Activated CD4-positive, alpha-beta memory T cell treated with anti-CD3 and anti-CD28 coated beads, Interleukin-2, amount 10 ng/mL, durations not matched to agents 7 days and 5 days (primary cell): ENCODE data around the gene WASF2. TPM values are rescaled to one million over a fixed set of nuclear protein-coding genes. Genes with fewer than 3 reads are reported as not detected.
A peak's percentile ranks its signal among the peaks of the same experiment; 100 is the strongest.

Source experiments
- CTCF ChIA-PET: fragments of 350-600 bp; sonication (Branson Sonifier 250); formaldehyde crosslinking; loops from one replicate; lab custom pipeline; 2021; ENCODE audit warnings: antibody characterized with exemption, inconsistent platforms; lab: Charles Lee
- POLR2A ChIA-PET: fragments of 350-600 bp; sonication (Branson Sonifier 250); formaldehyde crosslinking; loops from one replicate; lab custom pipeline; 2021; ENCODE audit warnings: antibody characterized with exemption; lab: Charles Lee
- DNase-seq: peaks from one replicate; pipeline ENCODE4 v3.0.0-alpha.2; 2020
- H3K27ac Mint-ChIP-seq: one replicate; pipeline ENCODE4 v1.8.0; 2021; ENCODE audit warnings: mild to moderate bottlenecking, mixed read lengths
- H3K27me3 Mint-ChIP-seq: one replicate; pipeline ENCODE4 v1.8.0; 2021; ENCODE audit warnings: mixed read lengths
- H3K36me3 Mint-ChIP-seq: one replicate; pipeline ENCODE4 v1.8.0; 2021; ENCODE audit warnings: low read depth, mixed read lengths
- H3K4me1 Mint-ChIP-seq: one replicate; pipeline ENCODE4 v1.8.0; 2021; ENCODE audit warnings: mixed read lengths
- H3K4me3 Mint-ChIP-seq: one replicate; pipeline ENCODE4 v1.8.0; 2021; ENCODE audit warnings: mild to moderate bottlenecking, mixed read lengths
- H3K9me3 Mint-ChIP-seq: one replicate; pipeline ENCODE4 v1.8.0; 2021; ENCODE audit warnings: mixed read lengths
- total RNA-seq, 2 experiments: library from RNA; stranded (reverse); gene quantifications; one replicate each; pipeline ENCODE4 v1.2.3, GENCODE V29; 2021

The WASF2 gene
- total RNA-seq, 2 experiments from 2014 or later, result 150 TPM

DNA sequence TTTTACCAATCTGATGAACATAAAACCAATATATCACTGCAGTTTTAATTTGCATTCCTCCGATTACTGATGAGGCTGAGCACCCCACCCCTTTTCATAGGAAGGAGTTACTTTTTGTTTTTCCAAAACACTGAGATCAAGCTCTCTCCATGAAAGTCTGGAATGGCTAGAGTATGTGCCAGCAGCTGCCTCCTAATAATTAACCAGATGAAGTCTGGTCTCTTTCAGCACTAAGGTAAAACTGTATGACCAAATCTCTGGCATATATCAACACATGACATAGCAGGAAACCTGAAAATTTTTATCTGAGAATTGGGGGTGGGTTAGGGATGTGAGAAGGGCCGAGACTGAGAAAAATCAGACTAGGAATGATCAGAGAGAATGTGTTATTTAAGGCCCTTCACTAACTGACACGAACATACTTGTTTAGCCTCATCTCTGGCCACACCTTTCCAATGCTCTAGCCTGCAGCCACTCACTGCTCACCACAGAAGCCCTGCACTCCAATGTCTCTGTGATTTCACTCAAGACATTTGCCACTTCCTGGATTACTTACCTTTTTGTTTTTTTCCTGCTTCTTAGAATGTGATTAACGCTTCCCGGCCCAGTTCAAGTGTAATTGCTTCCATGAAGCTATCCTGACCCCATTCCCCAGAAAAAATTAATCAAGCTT, 34.7 kb downstream of the WASF2 start:
- Mint-ChIP-seq H3K27ac (peak overlapping the region; percentile 57), H3K27me3 (no peaks in the 10 kb centered on the region), H3K9me3 (no peaks in the 10 kb centered on the region), H3K4me3 (peak overlapping the region; percentile 0), H3K4me1 (peaks cover 33% of the 10 kb centered on the region), H3K36me3 (peaks cover 10% of the 10 kb centered on the region)
- DNase-seq, result peak; percentile 50
- ChIA-PET CTCF (interaction anchor here (0.6 to 1.3 kb wide), 3 partner anchors 11 to 159 kb away, joined by 3 to 5 read pairs (median 4); no protein-coding TSS in a partner anchor), POLR2A (interaction anchor here (1.2 to 2.3 kb wide), 3 partner anchors 9 to 25 kb away, joined by 4 to 6 read pairs (median 4); no protein-coding TSS in a partner anchor)

DNA sequence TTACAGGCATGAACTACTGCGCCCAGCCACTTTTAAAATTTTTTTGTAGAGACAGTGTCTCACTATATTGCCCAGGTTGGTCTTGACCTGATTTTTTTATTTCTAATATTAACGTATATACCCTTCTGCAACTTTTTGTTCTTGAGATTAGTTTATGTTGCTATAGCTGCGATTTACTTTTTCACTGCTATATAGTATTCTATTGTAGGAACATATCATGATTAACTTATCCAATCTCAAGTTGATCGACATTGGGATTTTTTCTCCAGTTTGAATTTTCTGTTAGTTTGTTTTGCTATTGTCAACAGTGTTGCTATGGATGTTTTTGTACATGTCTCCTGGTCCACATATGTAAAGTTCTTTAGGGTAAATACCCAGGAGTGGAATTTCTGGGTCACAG, 35.4 kb downstream of the WASF2 start:
- Mint-ChIP-seq H3K27me3 (no peaks in the 10 kb centered on the region), H3K4me3 (no peak overlapping the region), H3K27ac (no peak overlapping the region), H3K4me1 (peaks cover 34% of the 10 kb centered on the region), H3K36me3 (peaks cover 17% of the 10 kb centered on the region), H3K9me3 (no peaks in the 10 kb centered on the region)
- no peak for DNase-seq
- ChIA-PET CTCF (interaction anchor here (1.2 kb wide), 1 partner anchor 38 kb away, joined by 4 read pairs; no protein-coding TSS in a partner anchor), POLR2A (interaction anchor here (2.1 kb wide), 1 partner anchor 8 kb away, joined by 4 read pairs; no protein-coding TSS in a partner anchor)

GRCh38 chr1:27451343-27451742, 38.6 kb downstream of the WASF2 start:
- Mint-ChIP-seq H3K4me3 (no peak overlapping the region), H3K27ac (no peak overlapping the region), H3K9me3 (no peaks in the 10 kb centered on the region), H3K36me3 (peaks cover 38% of the 10 kb centered on the region), H3K27me3 (no peaks in the 10 kb centered on the region), H3K4me1 (peaks cover 45% of the 10 kb centered on the region)
- no peak for DNase-seq
- CTCF ChIA-PET, result interaction anchor here (1.3 to 2.8 kb wide), 2 partner anchors 14 to 16 kb away, joined by 3 to 8 read pairs; no protein-coding TSS in a partner anchor
- POLR2A ChIA-PET, result interaction anchor here (0.7 kb wide), 1 partner anchor 14 kb away, joined by 3 read pairs; no protein-coding TSS in a partner anchor

DNA sequence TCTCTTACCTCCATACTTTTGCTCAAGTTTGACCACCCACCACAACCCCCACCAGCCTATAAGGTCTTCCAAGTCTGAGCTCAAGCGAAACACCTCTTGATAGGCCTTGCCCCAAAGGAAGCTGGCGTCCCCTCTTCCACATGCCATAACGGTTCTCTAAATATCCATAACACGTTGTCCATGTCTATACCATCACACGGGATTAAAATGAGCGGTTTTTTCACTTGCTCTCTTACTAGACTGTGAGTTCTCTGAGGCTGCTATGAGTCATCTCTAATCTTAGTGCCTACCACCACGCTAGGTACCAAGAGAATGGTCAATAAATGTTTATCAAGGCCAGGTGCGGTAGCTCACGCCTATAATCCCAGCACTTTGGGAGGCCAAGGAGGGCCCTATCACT, 41.0 kb downstream of the WASF2 start:
- H3K27me3 Mint-ChIP-seq, result no peaks in the 10 kb centered on the region
- POLR2A ChIA-PET, result interaction anchor here (1.0 to 4.5 kb wide), 3 partner anchors 12 to 41 kb away, joined by 3 to 25 read pairs (median 4); partner anchors contain the start of gene WASF2
- no peak overlapping the region for H3K4me3 Mint-ChIP-seq
- H3K9me3 Mint-ChIP-seq, result no peaks in the 10 kb centered on the region
- CTCF ChIA-PET, result interaction anchor here (2.8 kb wide), 1 partner anchor 17 kb away, joined by 8 read pairs; no protein-coding TSS in a partner anchor
- H3K36me3 Mint-ChIP-seq, result peaks cover 43% of the 10 kb centered on the region
- no peak for DNase-seq
- no peak overlapping the region for H3K27ac Mint-ChIP-seq
- peaks cover 47% of the 10 kb centered on the region for H3K4me1 Mint-ChIP-seq

GRCh38 chr1:27447883-27448282, 42.1 kb downstream of the WASF2 start:
- CTCF ChIA-PET, result interaction anchor here (1.0 kb wide), 1 partner anchor 159 kb away, joined by 3 read pairs; no protein-coding TSS in a partner anchor

GRCh38 chr1:27447399-27447798, 42.6 kb downstream of the WASF2 start:
- no peaks in the 10 kb centered on the region for H3K9me3 Mint-ChIP-seq
- CTCF ChIA-PET, result interaction anchor here (1.0 to 1.1 kb wide), 2 partner anchors 17 to 159 kb away, joined by 3 to 4 read pairs; no protein-coding TSS in a partner anchor
- POLR2A ChIA-PET, result interaction anchor here (1.3 to 4.5 kb wide), 4 partner anchors 8 to 43 kb away, joined by 4 to 25 read pairs (median 4); partner anchors contain the start of gene WASF2
- H3K36me3 Mint-ChIP-seq, result peaks cover 44% of the 10 kb centered on the region
- no peak overlapping the region for H3K4me3 Mint-ChIP-seq
- no peak for DNase-seq
- no peak overlapping the region for H3K27ac Mint-ChIP-seq
- peaks cover 49% of the 10 kb centered on the region for H3K4me1 Mint-ChIP-seq
- no peaks in the 10 kb centered on the region for H3K27me3 Mint-ChIP-seq

More at GRCh38 chr1:27447883-27448282, 42.1 kb downstream of the WASF2 start:
- peaks cover 49% of the 10 kb centered on the region for H3K4me1 Mint-ChIP-seq
- no peak overlapping the region for H3K4me3 Mint-ChIP-seq
- no peak overlapping the region for H3K27ac Mint-ChIP-seq
- DNase-seq, result no peak
- no peaks in the 10 kb centered on the region for H3K27me3 Mint-ChIP-seq
- POLR2A ChIA-PET, result interaction anchor here (1.8 to 4.5 kb wide), 2 partner anchors 10 to 42 kb away, joined by 4 to 25 read pairs; partner anchors contain the start of gene WASF2
- peaks cover 44% of the 10 kb centered on the region for H3K36me3 Mint-ChIP-seq
- H3K9me3 Mint-ChIP-seq, result no peaks in the 10 kb centered on the region

DNA sequence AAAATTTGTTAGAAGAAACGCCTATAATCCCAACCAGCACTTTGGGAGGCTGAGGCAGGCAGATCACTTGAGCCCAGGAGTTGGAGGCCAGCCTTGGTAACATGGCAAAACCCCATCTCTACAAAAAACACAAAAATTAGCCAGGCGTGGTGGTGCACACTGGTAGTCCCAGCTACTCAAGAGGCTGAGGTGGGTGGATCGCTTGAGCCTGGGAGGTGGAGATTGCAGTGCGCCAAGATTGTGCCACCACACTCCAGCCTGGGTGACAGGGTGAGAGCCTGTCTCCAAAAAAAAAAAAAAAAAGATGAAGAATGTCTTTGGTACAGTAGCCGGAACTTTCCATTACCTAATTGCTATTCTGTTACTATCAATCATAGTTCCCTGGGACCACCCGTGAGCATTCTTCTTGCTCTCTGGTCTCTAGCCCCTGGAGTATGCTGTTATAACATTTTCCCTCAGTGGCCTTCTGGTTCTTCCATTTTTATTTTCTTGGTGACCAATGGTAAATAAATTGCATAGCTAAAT, 43.4 kb downstream of the WASF2 start:
- Mint-ChIP-seq H3K4me1 (peaks cover 46% of the 10 kb centered on the region), H3K27me3 (no peaks in the 10 kb centered on the region), H3K4me3 (no peak overlapping the region), H3K9me3 (no peaks in the 10 kb centered on the region), H3K27ac (no peak overlapping the region), H3K36me3 (peaks cover 44% of the 10 kb centered on the region)
- POLR2A ChIA-PET, result interaction anchor here (1.3 to 4.5 kb wide), 5 partner anchors 9 to 44 kb away, joined by 3 to 25 read pairs (median 5); partner anchors contain the start of gene WASF2
- CTCF ChIA-PET, result interaction anchor here (1.1 to 1.3 kb wide), 5 partner anchors 10 to 90 kb away, joined by 3 to 7 read pairs (median 4); no protein-coding TSS in a partner anchor
- DNase-seq, result no peak

GRCh38 chr1:27445177-27445936, 44.6 kb downstream of the WASF2 start:
- POLR2A ChIA-PET, result interaction anchor here (0.6 to 4.5 kb wide), 8 partner anchors 8 to 417 kb away, joined by 3 to 25 read pairs (median 5); no protein-coding TSS in a partner anchor

GRCh38 chr1:27444632-27445031, 45.3 kb downstream of the WASF2 start:
- Mint-ChIP-seq H3K4me3 (no peak overlapping the region), H3K4me1 (peaks cover 36% of the 10 kb centered on the region)

More at GRCh38 chr1:27445177-27445936, 44.6 kb downstream of the WASF2 start:
- peaks cover 34% of the 10 kb centered on the region for H3K36me3 Mint-ChIP-seq
- peak overlapping the region; percentile 3 for H3K4me3 Mint-ChIP-seq
- H3K27ac Mint-ChIP-seq, result peak overlapping the region; percentile 61
- DNase-seq, result no peak
- CTCF ChIA-PET, result interaction anchor here (0.7 to 1.3 kb wide), 5 partner anchors 9 to 217 kb away, joined by 3 to 7 read pairs (median 4); no protein-coding TSS in a partner anchor
- H3K9me3 Mint-ChIP-seq, result no peaks in the 10 kb centered on the region
- no peaks in the 10 kb centered on the region for H3K27me3 Mint-ChIP-seq
- peaks cover 39% of the 10 kb centered on the region for H3K4me1 Mint-ChIP-seq

DNA sequence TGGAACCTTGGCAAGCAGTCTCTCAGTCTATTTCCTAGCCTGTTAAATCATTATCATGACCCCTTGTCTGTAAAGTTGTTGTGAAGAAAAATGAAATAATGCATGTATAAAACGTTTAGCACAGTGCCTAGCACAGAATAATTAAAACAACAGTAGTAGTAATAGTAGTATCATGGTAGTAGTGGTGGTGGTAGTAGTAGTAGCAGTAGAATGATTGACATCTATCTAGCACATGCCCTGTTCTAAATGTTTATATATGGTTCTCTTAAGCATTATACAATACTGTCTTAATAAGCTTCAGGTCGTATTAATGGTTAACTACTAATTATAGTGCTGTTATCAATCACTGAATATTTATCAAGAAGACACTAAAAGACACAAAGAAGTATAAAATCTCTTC, 50.8 kb downstream of the WASF2 start:
- ChIA-PET CTCF (interaction anchor here (0.8 to 4.3 kb wide), 4 partner anchors 21 to 129 kb away, joined by 3 to 21 read pairs (median 6); no protein-coding TSS in a partner anchor), POLR2A (interaction anchor here (1.0 to 4.8 kb wide), 7 partner anchors 8 to 233 kb away, joined by 3 to 33 read pairs (median 6); partner anchors contain the start of genes IFI6 and WASF2)
- Mint-ChIP-seq H3K36me3 (peaks cover 31% of the 10 kb centered on the region), H3K4me3 (no peak overlapping the region), H3K4me1 (peaks cover 52% of the 10 kb centered on the region), H3K27ac (no peak overlapping the region), H3K27me3 (no peaks in the 10 kb centered on the region), H3K9me3 (no peaks in the 10 kb centered on the region)
- no peak for DNase-seq

More at GRCh38 chr1:27444632-27445031, 45.3 kb downstream of the WASF2 start:
- peak overlapping the region; percentile 61 for H3K27ac Mint-ChIP-seq
- POLR2A ChIA-PET, result interaction anchor here (1.3 to 1.9 kb wide), 3 partner anchors 8 to 44 kb away, joined by 3 to 8 read pairs (median 3); no protein-coding TSS in a partner anchor
- H3K36me3 Mint-ChIP-seq, result peaks cover 34% of the 10 kb centered on the region
- no peaks in the 10 kb centered on the region for H3K9me3 Mint-ChIP-seq
- CTCF ChIA-PET, result no interaction called here
- no peak for DNase-seq
- H3K27me3 Mint-ChIP-seq, result no peaks in the 10 kb centered on the region

DNA sequence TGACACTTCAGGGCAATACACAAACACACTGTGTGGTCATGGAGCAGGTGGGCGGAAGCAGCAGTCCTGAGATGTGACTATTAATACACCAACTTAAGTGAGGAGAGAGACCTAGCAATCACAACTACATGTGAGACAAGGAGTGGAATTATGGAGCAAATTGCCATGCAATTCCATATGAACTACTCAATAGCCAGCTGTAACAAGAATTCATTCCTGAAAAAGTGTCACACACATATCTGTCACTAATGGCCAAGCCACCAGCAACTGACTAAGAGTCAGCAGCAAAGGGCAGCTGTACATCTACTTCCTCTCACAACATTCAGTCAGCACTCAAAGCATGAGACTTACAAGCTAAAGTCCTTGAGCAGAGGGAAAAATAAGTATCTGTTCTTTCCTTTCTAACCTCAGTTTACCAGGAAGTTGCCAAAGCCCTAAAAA, 51.3 kb downstream of the WASF2 start:
- Mint-ChIP-seq H3K4me3 (no peak overlapping the region), H3K27me3 (no peaks in the 10 kb centered on the region), H3K4me1 (peaks cover 47% of the 10 kb centered on the region), H3K36me3 (peaks cover 28% of the 10 kb centered on the region), H3K9me3 (no peaks in the 10 kb centered on the region), H3K27ac (no peak overlapping the region)
- CTCF ChIA-PET, result interaction anchor here (0.6 to 4.3 kb wide), 5 partner anchors 10 to 224 kb away, joined by 3 to 21 read pairs (median 5); no protein-coding TSS in a partner anchor
- no peak for DNase-seq
- POLR2A ChIA-PET, result interaction anchor here (1.1 to 4.8 kb wide), 5 partner anchors 9 to 234 kb away, joined by 3 to 33 read pairs (median 17); partner anchors contain the start of genes IFI6 and WASF2
